Upper lobe of right lung (tissue), 1 donor: ENCODE data around the gene GPR148. TPM values are rescaled to one million over a fixed set of nuclear protein-coding genes. Genes with fewer than 3 reads are reported as not detected.
A peak's percentile ranks its signal among the peaks of the same experiment; 100 is the strongest.

ENCODE experiments used
- ATAC-seq: fragments of 200-7000 bp; cut with Tn5 transposase; one replicate; pipeline ENCODE4 v1.9.1; 2020; ENCODE audit warnings: mild to moderate bottlenecking, moderate library complexity
- DNase-seq: peaks from one replicate; pipeline ENCODE4 v3.0.0-alpha.2; 2020
- H3K27ac ChIP-seq: fragments of 200-600 bp; one replicate; pipeline ENCODE4 v1.8.0; 2022
- H3K27me3 ChIP-seq: fragments of 200-600 bp; one replicate; pipeline ENCODE4 v1.8.0; 2022; ENCODE audit warnings: mild to moderate bottlenecking
- H3K36me3 ChIP-seq: fragments of 200-600 bp; one replicate; pipeline ENCODE4 v1.8.0; 2022
- H3K4me1 ChIP-seq: fragments of 200-600 bp; one replicate; pipeline ENCODE4 v1.8.0; 2022
- H3K4me3 ChIP-seq: fragments of 200-600 bp; one replicate; pipeline ENCODE4 v1.8.0; 2022; ENCODE audit warnings: mild to moderate bottlenecking
- H3K9me3 ChIP-seq: fragments of 200-600 bp; one replicate; pipeline ENCODE4 v1.8.0; 2022
- intact Hi-C: fragments of 100-400 bp; cut with DNase I; formaldehyde crosslinking; loops from one replicate; pipeline ENCODE4 v1.11.0; 2022
- total RNA-seq: library from RNA; stranded (reverse); fragmentation: NEBNext Ultra II Directional; extraction: Animal tissue kit (Norgen Biotek cat#: 25700); gene quantifications from one replicate; pipeline ENCODE4 v1.2.1, GENCODE V29; 2021
- TF ChIP-seq, protein P1 (sequence below): fragments of 200-600 bp; IDR thresholded peaks from one replicate; pipeline ENCODE4 v1.8.0; 2022; ENCODE audit warnings: antibody characterized with exemption
- donor health status: DM: no; HTN: yes; CAD: no; lungs with severe emphysema.

Gene GPR148
- total RNA-seq, 1 donor from 2014 or later = not detected

DNA sequence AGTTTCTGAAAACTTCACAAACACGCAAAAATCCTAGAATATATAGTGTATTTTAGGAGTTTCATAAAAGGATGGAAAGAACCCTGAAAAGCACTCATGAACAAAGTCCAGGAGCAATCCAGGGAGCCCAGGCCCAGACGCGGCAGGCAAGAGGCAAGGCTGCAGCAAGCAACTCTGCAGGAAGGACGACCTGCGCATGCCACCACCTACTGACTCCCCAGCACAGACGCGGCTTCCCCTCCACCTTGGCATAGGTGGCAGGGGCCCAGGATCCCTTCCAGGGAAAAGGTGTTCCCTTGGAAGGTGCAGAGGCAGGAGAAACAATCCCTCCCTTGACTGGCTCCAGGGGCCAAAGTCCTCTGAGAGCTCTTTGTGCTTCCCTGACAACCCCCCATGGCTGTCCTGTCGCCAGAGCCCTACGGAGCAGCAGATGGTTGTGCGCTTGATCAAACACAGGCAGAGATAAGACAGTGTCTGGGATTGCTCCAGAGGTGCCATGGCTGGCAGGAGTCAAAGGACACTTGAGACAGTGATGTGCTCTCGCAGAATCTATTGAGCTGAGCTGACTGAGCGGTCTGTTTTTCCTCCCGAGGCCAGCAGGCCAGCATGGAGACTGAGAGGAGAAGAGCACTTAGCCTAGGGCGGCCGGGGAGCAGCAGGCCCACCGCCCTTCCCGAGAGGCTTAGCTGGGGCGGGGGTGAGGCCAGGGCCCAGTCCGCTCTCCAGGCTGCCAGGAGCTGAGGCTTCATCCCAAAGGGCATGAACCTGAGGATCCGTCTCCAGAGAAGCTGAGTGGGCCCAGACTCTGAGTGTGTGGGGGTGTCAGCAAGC is 15.6 kb downstream of the GPR148 start:
- no peak overlapping the region for H3K27ac ChIP-seq
- H3K9me3 ChIP-seq = no peaks in the 10 kb centered on the region
- no peak for ATAC-seq
- no peak for DNase-seq
- H3K36me3 ChIP-seq = no peaks in the 10 kb centered on the region
- peaks cover 12% of the 10 kb centered on the region for H3K27me3 ChIP-seq
- H3K4me1 ChIP-seq = no peaks in the 10 kb centered on the region
- intact Hi-C loops = no loop called here
- H3K4me3 ChIP-seq = no peak overlapping the region
- TF ChIP-seq, protein P1, sequence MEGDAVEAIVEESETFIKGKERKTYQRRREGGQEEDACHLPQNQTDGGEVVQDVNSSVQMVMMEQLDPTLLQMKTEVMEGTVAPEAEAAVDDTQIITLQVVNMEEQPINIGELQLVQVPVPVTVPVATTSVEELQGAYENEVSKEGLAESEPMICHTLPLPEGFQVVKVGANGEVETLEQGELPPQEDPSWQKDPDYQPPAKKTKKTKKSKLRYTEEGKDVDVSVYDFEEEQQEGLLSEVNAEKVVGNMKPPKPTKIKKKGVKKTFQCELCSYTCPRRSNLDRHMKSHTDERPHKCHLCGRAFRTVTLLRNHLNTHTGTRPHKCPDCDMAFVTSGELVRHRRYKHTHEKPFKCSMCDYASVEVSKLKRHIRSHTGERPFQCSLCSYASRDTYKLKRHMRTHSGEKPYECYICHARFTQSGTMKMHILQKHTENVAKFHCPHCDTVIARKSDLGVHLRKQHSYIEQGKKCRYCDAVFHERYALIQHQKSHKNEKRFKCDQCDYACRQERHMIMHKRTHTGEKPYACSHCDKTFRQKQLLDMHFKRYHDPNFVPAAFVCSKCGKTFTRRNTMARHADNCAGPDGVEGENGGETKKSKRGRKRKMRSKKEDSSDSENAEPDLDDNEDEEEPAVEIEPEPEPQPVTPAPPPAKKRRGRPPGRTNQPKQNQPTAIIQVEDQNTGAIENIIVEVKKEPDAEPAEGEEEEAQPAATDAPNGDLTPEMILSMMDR = no peak

DNA sequence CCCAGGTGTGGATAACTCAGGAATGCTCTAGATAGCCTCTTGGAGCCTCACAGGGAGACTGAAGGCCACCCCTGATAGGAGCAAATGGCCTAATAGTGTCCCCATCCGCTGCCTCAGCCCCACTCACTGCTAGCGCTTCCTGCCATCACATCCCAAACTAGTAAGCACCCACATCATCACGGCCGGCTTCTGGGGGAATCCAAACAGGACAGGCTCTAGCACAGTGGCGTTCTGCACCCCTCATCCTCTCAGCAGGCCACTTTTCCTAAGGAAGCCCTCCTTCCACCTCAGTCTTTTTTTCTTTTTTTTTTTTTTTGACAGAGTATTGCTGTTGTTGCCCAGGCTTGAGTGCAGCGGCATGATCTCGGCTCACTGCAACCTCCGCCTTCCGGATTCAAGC is 20.2 kb downstream of the GPR148 start:
- no peak overlapping the region for H3K4me3 ChIP-seq
- no peak overlapping the region for H3K27ac ChIP-seq
- DNase-seq = no peak
- no peaks in the 10 kb centered on the region for H3K36me3 ChIP-seq
- no peaks in the 10 kb centered on the region for H3K4me1 ChIP-seq
- no peak for ATAC-seq
- intact Hi-C loops = no loop called here
- H3K27me3 ChIP-seq = peaks cover 7% of the 10 kb centered on the region
- no peaks in the 10 kb centered on the region for H3K9me3 ChIP-seq
- TF ChIP-seq, protein P1 = no peak

DNA sequence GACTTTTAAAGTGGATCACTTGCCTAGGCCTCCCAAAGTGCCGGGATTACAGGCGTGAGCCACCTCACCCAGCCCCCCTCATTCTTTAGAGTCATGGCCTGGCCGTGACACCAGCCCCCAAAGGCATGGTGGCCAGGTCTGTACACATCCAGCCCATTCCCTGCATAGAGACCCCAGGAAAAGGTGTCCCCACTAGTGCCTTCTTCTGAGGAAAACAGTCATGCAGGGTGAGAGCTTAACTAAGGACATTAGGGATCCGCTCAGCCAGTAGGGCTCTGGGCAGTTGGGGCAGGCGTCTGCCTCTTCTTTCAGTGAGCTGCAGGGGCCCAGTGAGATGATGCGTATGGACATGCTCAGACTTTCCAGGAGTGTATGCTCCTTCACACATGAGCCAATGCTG is 20.8 kb downstream of the GPR148 start:
- TF ChIP-seq, protein P1 = no peak
- intact Hi-C loops = no loop called here
- Histone ChIP-seq H3K9me3 (no peaks in the 10 kb centered on the region), H3K36me3 (no peaks in the 10 kb centered on the region), H3K4me3 (no peak overlapping the region), H3K4me1 (no peaks in the 10 kb centered on the region), H3K27ac (no peak overlapping the region), H3K27me3 (peaks cover 6% of the 10 kb centered on the region)
- DNase-seq (no peak), ATAC-seq (no peak)

DNA sequence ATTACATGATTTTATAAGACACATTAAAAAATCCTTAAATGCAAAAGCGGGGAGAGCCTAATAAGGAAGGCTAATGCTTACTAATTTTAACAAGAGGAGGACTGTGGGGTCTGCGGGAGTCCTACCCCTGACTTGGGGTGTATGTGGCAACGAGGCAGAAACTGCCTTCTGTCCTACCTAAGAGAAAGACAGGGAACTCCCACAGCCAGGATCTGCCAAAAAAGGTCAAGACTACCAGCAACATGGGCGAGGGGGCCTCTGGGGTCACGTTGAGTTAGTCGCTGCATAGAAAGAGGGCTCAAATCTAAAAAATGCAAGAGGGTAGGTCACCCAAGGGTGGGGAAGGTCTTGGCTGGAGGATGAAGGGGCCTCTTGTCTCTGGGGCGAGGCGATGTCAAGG is 25.9 kb downstream of the GPR148 start:
- ATAC-seq = no peak
- Histone ChIP-seq H3K9me3 (no peaks in the 10 kb centered on the region), H3K27ac (no peak overlapping the region), H3K4me3 (no peak overlapping the region), H3K36me3 (no peaks in the 10 kb centered on the region), H3K27me3 (peaks cover 37% of the 10 kb centered on the region), H3K4me1 (no peaks in the 10 kb centered on the region)
- DNase-seq = no peak
- TF ChIP-seq, protein P1 = no peak
- intact Hi-C loops = no loop called here

DNA sequence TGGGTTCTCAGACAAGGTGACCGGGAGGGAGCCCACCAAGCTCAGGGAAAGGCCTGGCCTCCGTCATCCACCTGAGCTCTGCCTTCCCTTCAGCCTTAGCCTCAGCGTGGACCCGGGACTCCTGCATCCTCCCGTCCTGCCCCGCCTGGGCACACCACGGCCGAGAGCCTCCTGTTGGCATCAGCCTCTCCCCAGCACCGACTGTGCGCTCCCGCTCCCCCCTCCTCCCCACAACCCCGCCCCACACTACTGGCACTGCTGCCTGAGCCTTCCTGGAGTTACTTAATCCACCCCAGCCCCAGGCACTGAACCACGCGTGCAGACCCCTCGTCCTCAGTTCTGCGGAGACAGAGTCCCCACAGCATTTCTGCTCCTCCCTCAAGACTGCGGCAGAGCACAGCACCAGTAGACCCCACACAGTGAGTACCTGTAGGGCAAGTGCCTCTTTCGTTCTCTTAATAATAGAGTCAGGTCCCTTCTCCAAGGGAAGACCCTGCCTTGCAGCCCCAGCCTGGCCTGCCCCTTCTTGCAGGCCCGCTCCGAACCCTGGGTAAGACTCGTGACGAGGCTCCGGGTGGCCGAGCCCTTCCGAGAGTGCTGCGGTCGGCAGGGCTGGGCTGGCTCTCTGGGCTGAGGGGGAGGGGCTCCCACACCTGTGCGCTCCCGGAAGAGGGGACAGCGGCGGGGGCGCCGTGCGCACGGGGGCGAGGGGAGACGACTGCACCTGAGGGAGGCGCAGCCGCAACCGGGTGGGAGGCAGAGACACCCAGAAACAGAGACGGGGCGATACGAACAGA is 26.6 kb downstream of the GPR148 start, which contains the start of gene AMER3:
Gene AMER3 (plus strand): TSS at position 285 of the 797 bp plus-strand sequence. CDS start 6,533 bp downstream, outside the sequence.
- Histone ChIP-seq H3K27me3 (peaks cover 42% of the 10 kb centered on the region), H3K27ac (no peak within 1 kb of the TSS), H3K36me3 (no peaks in the 10 kb centered on the region), H3K9me3 (no peaks in the 10 kb centered on the region), H3K4me3 (no peak within 1 kb of the TSS), H3K4me1 (no peaks in the 10 kb centered on the region)
- ATAC-seq = peak; percentile 36
- TF ChIP-seq, protein P1 = no peak
- intact Hi-C loops = no loop called here
- no peak for DNase-seq
